Stimulated activated memory B cell treated with anti-CD40 and anti-IgM and Interleukin-4, amounts not matched to agents 10 μg/mL and 1 μg/mL and 100 μg/mL, for 72 hours (primary cell): ENCODE results near the gene STEAP1B.

Source experiments
- ATAC-seq: fragments of 150-1000 bp; cut with Tn5 transposase; 2 replicates; pipeline ENCODE4 v1.10.0; 2021
- H3K27ac Mint-ChIP-seq: one replicate; pipeline ENCODE4 v1.8.0; 2022; ENCODE audit warnings: mild to moderate bottlenecking, mixed read lengths
- H3K27me3 Mint-ChIP-seq: one replicate; pipeline ENCODE4 v1.8.0; 2022; ENCODE audit warnings: mixed read lengths
- H3K36me3 Mint-ChIP-seq: one replicate; pipeline ENCODE4 v1.8.0; 2022; ENCODE audit warnings: mixed read lengths
- H3K4me1 Mint-ChIP-seq: one replicate; pipeline ENCODE4 v1.8.0; 2022; ENCODE audit warnings: mixed read lengths
- H3K4me3 Mint-ChIP-seq: one replicate; pipeline ENCODE4 v1.8.0; 2022; ENCODE audit warnings: mild to moderate bottlenecking, moderate library complexity, mixed read lengths
- H3K9me3 Mint-ChIP-seq: one replicate; pipeline ENCODE4 v1.8.0; 2022; ENCODE audit warnings: mixed read lengths

STEAP1B gene

GRCh38 chr7:22417841-22418240 is 82.1 kb downstream of the STEAP1B start:
- ATAC-seq = no peak
- Mint-ChIP-seq H3K9me3 (no peaks in the 10 kb centered on the region), H3K27me3 (no peaks in the 10 kb centered on the region), H3K27ac (no peak overlapping the region), H3K4me1 (no peaks in the 10 kb centered on the region), H3K4me3 (no peak overlapping the region), H3K36me3 (no peaks in the 10 kb centered on the region)

- no peaks in the 10 kb centered on the region for H3K4me1 Mint-ChIP-seq
- no peak overlapping the region for H3K27ac Mint-ChIP-seq
- H3K4me3 Mint-ChIP-seq = no peak overlapping the region
- no peaks in the 10 kb centered on the region for H3K9me3 Mint-ChIP-seq
- ATAC-seq = no peak
- H3K27me3 Mint-ChIP-seq = no peaks in the 10 kb centered on the region
- H3K36me3 Mint-ChIP-seq = no peaks in the 10 kb centered on the region
Measured at GRCh38 chr7:22417349-22417748, 82.6 kb downstream of the STEAP1B start.

DNA sequence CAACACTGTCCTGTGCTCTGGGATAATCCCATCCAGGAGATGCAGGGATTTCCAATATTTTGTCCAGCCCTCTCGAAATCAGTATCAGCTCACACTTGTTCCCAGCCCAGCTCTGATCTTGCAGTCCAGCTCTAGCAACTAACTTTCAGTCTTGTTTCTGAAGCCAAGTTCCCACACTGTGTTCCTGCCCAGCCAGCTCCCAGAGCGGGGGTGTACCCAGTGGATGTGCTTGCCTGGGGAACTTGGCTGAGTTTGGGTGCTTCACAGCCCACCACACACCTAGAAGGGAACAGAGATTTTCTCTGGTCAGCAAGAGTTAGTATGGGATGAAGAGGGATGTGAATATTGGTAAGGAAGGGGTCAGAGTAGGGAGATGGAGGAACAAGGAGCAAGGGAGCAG is 85.6 kb downstream of the STEAP1B start:
- ATAC-seq = no peak
- Mint-ChIP-seq H3K4me1 (no peaks in the 10 kb centered on the region), H3K36me3 (no peaks in the 10 kb centered on the region), H3K4me3 (no peak overlapping the region), H3K27me3 (no peaks in the 10 kb centered on the region), H3K9me3 (no peaks in the 10 kb centered on the region), H3K27ac (no peak overlapping the region)

DNA sequence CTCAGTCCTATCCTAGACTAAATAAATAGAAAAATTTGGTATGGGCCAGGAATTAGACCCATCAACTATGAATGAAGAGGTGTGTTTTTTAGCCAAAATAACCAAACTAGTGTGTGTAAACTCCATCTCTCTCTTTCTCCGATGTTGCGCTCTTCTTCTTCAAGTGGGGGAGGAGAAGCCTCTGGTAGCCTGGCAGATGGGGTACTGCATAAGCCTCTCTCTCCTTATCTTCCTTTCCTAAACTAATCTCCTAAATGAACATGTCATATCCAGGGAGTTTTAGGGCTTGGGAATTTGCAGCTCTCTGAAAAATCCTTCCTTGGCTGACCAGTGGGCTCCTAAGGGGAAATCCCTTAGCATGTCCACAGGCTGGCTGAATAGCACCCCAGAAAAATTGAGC is 86.8 kb downstream of the STEAP1B start:
- Mint-ChIP-seq H3K27ac (no peak overlapping the region), H3K9me3 (no peaks in the 10 kb centered on the region), H3K27me3 (no peaks in the 10 kb centered on the region), H3K36me3 (no peaks in the 10 kb centered on the region), H3K4me1 (no peaks in the 10 kb centered on the region), H3K4me3 (no peak overlapping the region)
- no peak for ATAC-seq

GRCh38 chr7:22411977-22412693 is 87.9 kb downstream of the STEAP1B start:
- Mint-ChIP-seq H3K27ac (no peak overlapping the region), H3K4me1 (no peaks in the 10 kb centered on the region), H3K36me3 (no peaks in the 10 kb centered on the region), H3K9me3 (no peaks in the 10 kb centered on the region), H3K4me3 (no peak overlapping the region), H3K27me3 (no peaks in the 10 kb centered on the region)
- ATAC-seq = no peak

GRCh38 chr7:22406715-22407114 is 93.3 kb downstream of the STEAP1B start:
- ATAC-seq = no peak
- no peaks in the 10 kb centered on the region for H3K27me3 Mint-ChIP-seq
- no peaks in the 10 kb centered on the region for H3K36me3 Mint-ChIP-seq
- H3K4me1 Mint-ChIP-seq = peaks cover 18% of the 10 kb centered on the region
- H3K4me3 Mint-ChIP-seq = no peak overlapping the region
- H3K9me3 Mint-ChIP-seq = no peaks in the 10 kb centered on the region
- no peak overlapping the region for H3K27ac Mint-ChIP-seq

GRCh38 chr7:22404421-22405023 is 95.5 kb downstream of the STEAP1B start:
- no peak overlapping the region for H3K27ac Mint-ChIP-seq
- H3K9me3 Mint-ChIP-seq = no peaks in the 10 kb centered on the region

DNA sequence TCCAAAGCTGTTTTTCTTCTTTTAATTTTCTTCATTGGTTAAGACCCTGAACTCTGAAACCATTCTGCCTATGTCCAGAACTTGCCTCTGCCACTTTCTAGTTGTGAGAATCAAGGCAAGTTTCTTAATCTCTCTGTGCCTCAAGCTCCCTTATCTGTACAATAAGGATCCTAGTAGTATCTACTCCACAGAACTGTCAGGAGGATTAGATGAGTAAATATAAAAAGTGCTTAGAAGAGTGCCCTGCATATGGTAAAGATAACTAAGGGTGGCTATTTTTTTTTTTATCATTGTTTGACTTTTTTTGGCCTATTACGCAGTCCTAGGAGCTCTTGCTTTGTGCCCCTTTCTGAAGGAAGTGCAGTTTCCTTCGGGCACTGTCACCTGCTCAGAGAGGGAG is 96.6 kb downstream of the STEAP1B start:
- no peak overlapping the region for H3K4me3 Mint-ChIP-seq
- ATAC-seq = no peak
- H3K27me3 Mint-ChIP-seq = no peaks in the 10 kb centered on the region
- no peaks in the 10 kb centered on the region for H3K36me3 Mint-ChIP-seq
- H3K9me3 Mint-ChIP-seq = no peaks in the 10 kb centered on the region
- H3K27ac Mint-ChIP-seq = no peak overlapping the region
- peaks cover 20% of the 10 kb centered on the region for H3K4me1 Mint-ChIP-seq

More at GRCh38 chr7:22404421-22405023, 95.5 kb downstream of the STEAP1B start:
- Mint-ChIP-seq H3K27me3 (no peaks in the 10 kb centered on the region), H3K4me3 (no peak overlapping the region), H3K4me1 (peaks cover 20% of the 10 kb centered on the region), H3K36me3 (no peaks in the 10 kb centered on the region)
- ATAC-seq = no peak

DNA sequence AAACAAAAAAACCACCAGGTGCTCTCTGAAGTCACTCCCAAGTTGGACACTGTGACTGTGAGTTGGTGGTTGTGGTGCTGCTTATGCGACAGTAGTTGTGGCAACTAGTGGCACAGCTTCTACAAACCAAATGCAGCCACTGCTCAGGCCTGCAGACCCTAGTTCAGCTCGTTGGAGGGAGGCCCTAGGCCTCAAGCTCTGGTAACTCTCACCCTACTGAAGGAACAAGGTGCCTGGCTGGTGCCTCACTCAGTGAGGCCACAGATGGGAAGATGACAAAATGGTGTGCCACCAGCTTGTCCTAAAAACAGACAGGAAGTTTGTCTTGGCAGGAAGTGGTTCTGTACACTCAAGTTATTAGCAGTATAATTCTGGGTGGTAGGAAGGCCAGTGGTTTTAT is 97.7 kb downstream of the STEAP1B start:
- no peaks in the 10 kb centered on the region for H3K9me3 Mint-ChIP-seq
- no peak overlapping the region for H3K4me3 Mint-ChIP-seq
- no peaks in the 10 kb centered on the region for H3K36me3 Mint-ChIP-seq
- peaks cover 20% of the 10 kb centered on the region for H3K4me1 Mint-ChIP-seq
- peaks cover 4% of the 10 kb centered on the region for H3K27me3 Mint-ChIP-seq
- H3K27ac Mint-ChIP-seq = no peak overlapping the region
- ATAC-seq = peak; percentile 32

- H3K27ac Mint-ChIP-seq = no peak overlapping the region
Measured at GRCh38 chr7:22400936-22401553, 98.9 kb downstream of the STEAP1B start.

GRCh38 chr7:22400150-22400814 is 99.7 kb downstream of the STEAP1B start:
- no peak overlapping the region for H3K4me3 Mint-ChIP-seq
- ATAC-seq = no peak
- H3K9me3 Mint-ChIP-seq = no peaks in the 10 kb centered on the region
- H3K36me3 Mint-ChIP-seq = no peaks in the 10 kb centered on the region
- H3K27ac Mint-ChIP-seq = no peak overlapping the region
- peaks cover 9% of the 10 kb centered on the region for H3K27me3 Mint-ChIP-seq
- H3K4me1 Mint-ChIP-seq = peaks cover 20% of the 10 kb centered on the region

More at GRCh38 chr7:22400936-22401553, 98.9 kb downstream of the STEAP1B start:
- Mint-ChIP-seq H3K9me3 (no peaks in the 10 kb centered on the region), H3K4me1 (peaks cover 20% of the 10 kb centered on the region), H3K36me3 (no peaks in the 10 kb centered on the region), H3K27me3 (peaks cover 9% of the 10 kb centered on the region), H3K4me3 (no peak overlapping the region)
- no peak for ATAC-seq

- ATAC-seq = no peak
- Mint-ChIP-seq H3K9me3 (no peaks in the 10 kb centered on the region), H3K4me1 (peaks cover 20% of the 10 kb centered on the region), H3K27me3 (peaks cover 9% of the 10 kb centered on the region), H3K27ac (no peak overlapping the region), H3K36me3 (no peaks in the 10 kb centered on the region), H3K4me3 (no peak overlapping the region)
Measured at GRCh38 chr7:22399546-22399945, 100.4 kb downstream of the STEAP1B start.

DNA sequence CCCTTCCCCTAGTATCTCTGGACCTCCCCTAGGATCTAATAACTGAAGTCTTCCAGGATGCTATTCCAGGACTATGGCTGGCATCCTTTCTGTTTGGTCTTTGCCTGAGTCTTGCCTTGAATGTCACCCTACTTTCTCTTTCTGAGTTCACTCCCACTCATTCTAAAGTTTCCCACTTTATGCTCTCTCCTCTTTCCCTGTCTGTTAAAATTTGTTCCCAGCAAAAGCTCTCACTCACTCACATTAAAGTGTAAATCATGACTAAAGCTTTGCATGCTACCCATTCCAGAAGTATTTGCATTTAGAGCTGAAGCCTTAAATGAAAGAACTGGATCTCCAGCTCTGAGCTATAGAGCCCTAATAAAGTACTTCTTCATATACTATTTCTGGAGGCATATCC is 100.9 kb downstream of the STEAP1B start:
- no peak overlapping the region for H3K4me3 Mint-ChIP-seq
- peaks cover 9% of the 10 kb centered on the region for H3K27me3 Mint-ChIP-seq

DNA sequence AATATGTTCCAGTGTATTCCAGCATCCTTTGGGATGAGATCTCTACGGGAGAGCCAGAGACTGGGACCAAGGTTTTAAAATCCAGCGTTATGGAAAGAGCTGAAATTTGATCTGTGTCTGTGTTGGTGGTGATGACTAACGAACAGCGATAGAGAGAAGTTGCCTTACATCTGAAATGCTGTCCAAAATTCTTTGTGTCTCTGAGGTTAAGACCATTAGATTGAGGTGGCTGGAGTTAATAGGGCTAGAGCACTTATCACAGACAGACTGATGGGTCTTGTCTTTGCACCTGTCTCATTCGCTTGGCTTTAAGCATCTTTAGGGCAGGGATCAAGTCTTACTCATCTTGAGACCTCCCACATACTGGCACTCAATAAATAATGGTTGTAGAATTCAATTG is 102.0 kb downstream of the STEAP1B start:
- no peaks in the 10 kb centered on the region for H3K9me3 Mint-ChIP-seq
- peaks cover 15% of the 10 kb centered on the region for H3K4me1 Mint-ChIP-seq
- ATAC-seq = no peak
- H3K27me3 Mint-ChIP-seq = peaks cover 19% of the 10 kb centered on the region
- no peaks in the 10 kb centered on the region for H3K36me3 Mint-ChIP-seq
- H3K4me3 Mint-ChIP-seq = no peak overlapping the region
- no peak overlapping the region for H3K27ac Mint-ChIP-seq

More for the DNA sequence above, 100.9 kb downstream of the STEAP1B start:
- H3K36me3 Mint-ChIP-seq = no peaks in the 10 kb centered on the region
- H3K4me1 Mint-ChIP-seq = peaks cover 20% of the 10 kb centered on the region
- H3K27ac Mint-ChIP-seq = no peak overlapping the region
- no peak for ATAC-seq
- H3K9me3 Mint-ChIP-seq = no peaks in the 10 kb centered on the region

DNA sequence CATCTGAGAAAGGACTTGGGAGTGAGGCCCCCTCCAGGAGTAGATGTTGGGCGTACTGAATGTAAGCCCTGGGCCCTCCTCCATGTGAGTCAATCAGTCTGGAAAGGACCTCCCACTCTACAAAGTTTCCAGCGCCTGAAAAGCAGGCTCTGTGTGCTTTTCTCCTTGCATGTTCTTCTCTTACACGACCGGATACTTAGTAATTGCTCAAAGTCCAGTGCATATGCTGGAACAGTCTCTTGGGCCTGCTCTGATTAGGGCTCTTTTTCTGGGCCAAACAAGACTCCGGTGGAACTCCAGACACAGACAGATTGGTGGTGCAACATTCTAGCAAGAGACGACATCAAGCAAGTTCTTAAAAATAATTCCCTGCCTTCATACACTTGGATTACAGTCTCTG is 104.8 kb downstream of the STEAP1B start:
- Mint-ChIP-seq H3K36me3 (no peaks in the 10 kb centered on the region), H3K27ac (no peak overlapping the region), H3K4me1 (no peaks in the 10 kb centered on the region), H3K27me3 (peaks cover 25% of the 10 kb centered on the region), H3K4me3 (no peak overlapping the region), H3K9me3 (no peaks in the 10 kb centered on the region)
- no peak for ATAC-seq
